GM12873 (cell line): Measurements from ENCODE around the gene FXYD6.

ENCODE experiments used
- CTCF ChIP-seq: IDR thresholded peaks from 2 replicates; pipeline ENCODE4 v1.5.1; 2012; ENCODE audit warnings: low read depth, mild to moderate bottlenecking, moderate library complexity, low read length, control low read depth; ENCODE audit not compliant: insufficient read depth; ENCODE audit errors: missing control alignments

FXYD6 gene

GRCh38 chr11:117919781-117920221, 43.3 kb upstream of the FXYD6 start:
- no peak for TF ChIP-seq CTCF

DNA sequence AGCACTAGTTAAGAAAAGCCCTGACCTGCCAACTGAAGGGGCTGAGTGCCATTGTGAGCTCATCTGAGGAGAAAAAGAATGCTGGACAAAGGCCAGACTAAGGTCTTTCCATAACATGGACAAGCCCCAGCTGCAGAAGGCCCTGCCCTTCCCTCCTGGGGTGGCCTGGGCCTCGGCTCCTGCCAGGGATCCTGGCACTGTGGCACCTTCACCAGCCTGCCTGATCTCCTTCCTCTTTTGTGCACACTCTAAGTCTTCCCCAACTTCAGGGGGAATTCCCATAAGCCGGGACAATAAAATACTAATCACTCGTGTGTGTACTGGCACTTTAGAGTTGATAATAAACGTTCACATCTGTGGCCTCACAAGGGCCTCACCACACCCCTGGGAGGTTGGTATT, 42.9 kb upstream of the FXYD6 start:
- no peak for TF ChIP-seq CTCF

DNA sequence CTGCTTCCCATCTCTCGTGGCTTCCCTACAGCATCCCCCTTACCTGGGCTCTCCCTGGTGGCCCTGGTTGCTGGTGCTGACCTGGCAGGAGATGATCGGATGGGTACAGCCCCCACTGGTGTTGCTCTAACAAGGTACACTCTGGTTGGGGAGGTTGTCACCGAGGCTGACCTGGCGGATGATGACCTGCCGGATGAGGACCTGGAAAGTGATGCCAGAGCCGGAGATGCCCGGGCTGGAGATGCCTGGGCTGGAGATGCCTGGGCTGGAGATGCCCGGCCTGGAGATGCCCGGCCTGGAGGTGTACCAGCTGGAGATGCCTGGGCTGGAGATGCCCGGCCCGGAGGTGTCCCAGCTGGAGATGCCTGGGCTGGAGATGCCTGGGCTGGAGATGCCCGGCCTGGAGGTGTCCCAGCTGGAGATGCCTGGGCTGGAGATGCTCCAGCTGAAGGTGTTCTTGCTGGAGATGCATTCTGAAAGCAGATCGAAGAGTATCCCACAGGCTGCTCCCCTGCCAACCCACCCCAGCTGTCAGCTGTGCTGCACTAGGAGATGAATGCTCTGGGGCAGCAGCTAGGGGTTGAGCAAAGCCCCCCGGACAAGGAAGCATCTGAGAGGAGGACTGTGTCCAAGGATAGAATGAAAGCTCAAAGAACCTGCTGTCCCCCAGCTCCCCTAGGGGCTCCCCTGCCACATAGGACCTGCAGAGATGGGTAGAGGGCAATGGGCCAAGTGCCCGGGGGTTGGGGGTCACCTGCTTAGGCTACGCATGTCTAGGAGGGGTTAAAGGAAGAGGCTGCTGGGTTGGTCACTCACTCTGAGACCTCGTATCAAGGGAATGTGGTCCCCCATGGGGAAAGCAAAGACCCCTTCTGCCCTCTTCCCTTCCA, 42.2 kb upstream of the FXYD6 start:
- no peak for TF ChIP-seq CTCF

- no peak for TF ChIP-seq CTCF
Observed at GRCh38 chr11:117917591-117918151, 41.2 kb upstream of the FXYD6 start.

- TF ChIP-seq CTCF: no peak
Observed at GRCh38 chr11:117916956-117917355, 40.5 kb upstream of the FXYD6 start.

- no peak for TF ChIP-seq CTCF
Observed at GRCh38 chr11:117915672-117916235, 39.3 kb upstream of the FXYD6 start.

DNA sequence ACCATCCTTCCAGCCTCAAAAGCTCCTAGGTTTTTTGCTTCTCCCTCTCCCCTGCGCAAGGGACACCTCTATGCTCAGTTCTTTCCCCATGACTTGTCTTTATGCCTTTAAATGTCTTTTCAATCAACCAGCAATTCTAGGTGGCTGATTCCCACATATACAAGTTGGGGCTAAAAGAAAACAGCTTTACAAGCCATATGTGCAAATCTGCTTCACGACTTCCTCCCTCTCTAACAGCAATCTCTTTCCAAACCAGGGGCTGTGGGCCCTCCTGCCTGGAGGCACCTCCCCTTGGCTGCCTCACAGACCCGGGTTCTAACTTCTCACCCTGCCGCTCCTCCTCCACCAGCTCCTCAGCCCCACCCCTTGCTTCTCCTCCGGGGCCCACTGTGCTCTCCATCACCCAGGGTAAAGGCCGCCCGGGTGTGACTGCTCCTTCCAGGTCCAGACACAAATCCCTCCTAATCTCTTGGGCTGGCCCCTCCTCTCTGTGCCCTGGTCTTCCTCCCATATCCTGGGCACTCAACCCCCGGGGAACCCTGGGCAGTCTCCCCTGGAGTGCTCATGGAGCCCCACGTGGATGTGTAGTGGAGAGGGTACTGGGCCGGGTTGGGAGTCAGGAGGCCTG, 38.6 kb upstream of the FXYD6 start:
- no peak for TF ChIP-seq CTCF
